Right lobe of liver (tissue), 4 donors: ENCODE data around the gene FHIT.

ENCODE experiments used
- POLR2A ChIP-seq: fragments of 450-650 bp; IDR thresholded peaks from one replicate; pipeline ENCODE4 v1.6.1; 2017; ENCODE audit warnings: antibody characterized with exemption, mild to moderate bottlenecking
- TF ChIP-seq, protein P1 (sequence below), 4 donors: fragments of 200-600 bp in 3 of 4; fragments of 450-650 bp in 1 of 4; IDR thresholded peaks; one replicate each; pipeline versions ENCODE4 v1.5.1 to v1.8.0; 2016 to 2022; ENCODE audit warnings: antibody characterized with exemption in 4 of 4, mild to moderate bottlenecking in 2 of 4
- donor health status: DM: no; HTN: no; CAD: no.
- donor health status: DM: no; HTN: no; CAD: no.
- donor health status: DM: no; HTN: yes; CAD: no.

DNA sequence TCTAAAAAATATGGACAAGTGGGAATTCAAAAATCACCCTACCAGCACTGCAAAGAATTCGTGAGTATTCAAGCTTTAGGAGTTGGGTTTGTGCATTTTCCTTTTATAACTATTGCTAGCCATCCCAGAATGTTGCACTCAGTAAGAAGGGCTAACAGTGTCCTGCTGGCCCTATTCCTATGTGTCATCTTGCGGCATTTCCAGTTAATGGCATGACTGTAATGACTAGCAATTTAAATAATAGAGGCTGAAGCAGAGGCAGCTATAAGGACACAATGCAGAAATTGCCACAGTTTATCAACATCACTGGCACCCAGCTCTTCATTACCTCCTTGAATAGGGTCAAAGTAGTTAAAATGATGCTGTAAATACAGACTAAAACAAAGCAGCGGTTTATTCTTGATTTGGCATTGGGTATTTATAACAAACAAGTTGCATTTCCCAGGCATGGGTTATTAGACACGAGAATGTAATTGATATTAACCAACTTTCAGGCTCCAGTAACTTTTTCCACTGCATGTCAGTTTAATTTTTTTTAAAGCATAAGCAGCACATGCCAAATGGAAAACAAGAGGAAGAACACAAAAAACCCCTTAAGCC, 177.6 kb downstream of the FHIT start:
- TF ChIP-seq, protein P1, sequence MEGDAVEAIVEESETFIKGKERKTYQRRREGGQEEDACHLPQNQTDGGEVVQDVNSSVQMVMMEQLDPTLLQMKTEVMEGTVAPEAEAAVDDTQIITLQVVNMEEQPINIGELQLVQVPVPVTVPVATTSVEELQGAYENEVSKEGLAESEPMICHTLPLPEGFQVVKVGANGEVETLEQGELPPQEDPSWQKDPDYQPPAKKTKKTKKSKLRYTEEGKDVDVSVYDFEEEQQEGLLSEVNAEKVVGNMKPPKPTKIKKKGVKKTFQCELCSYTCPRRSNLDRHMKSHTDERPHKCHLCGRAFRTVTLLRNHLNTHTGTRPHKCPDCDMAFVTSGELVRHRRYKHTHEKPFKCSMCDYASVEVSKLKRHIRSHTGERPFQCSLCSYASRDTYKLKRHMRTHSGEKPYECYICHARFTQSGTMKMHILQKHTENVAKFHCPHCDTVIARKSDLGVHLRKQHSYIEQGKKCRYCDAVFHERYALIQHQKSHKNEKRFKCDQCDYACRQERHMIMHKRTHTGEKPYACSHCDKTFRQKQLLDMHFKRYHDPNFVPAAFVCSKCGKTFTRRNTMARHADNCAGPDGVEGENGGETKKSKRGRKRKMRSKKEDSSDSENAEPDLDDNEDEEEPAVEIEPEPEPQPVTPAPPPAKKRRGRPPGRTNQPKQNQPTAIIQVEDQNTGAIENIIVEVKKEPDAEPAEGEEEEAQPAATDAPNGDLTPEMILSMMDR (IDR thresholded peaks at IDR 0.05): no peak
- TF ChIP-seq POLR2A: no peak
